Measurements from ENCODE around the gene LYPD6B. TPM values are rescaled to one million over a fixed set of nuclear protein-coding genes. Genes with fewer than 3 reads are reported as not detected.

Gene LYPD6B
- total RNA-seq, 4 donors from 2014 or later: 70.2 to 96.6 (median 74.2) TPM

- no peak overlapping the region for H3K4me3 ChIP-seq (ENCODE audit: low read depth, poor library complexity, severe bottlenecking)
- no peak for DNase-seq (ENCODE audit: low spot score in 2 of 2)
- 86 to 90% methylated on average over 2 of the region's 2 CpGs for WGBS, 2 donors
- TF ChIP-seq POLR2A (IDR thresholded peaks at IDR 0.05) (no peak), CTCF (IDR thresholded peaks at IDR 0.05) (no peak)
- intact Hi-C loops (cut with DNase I; ENCODE audit: low total_unique reads): no loop called here
Observed at GRCh38 chr2:149061133-149061745, 22.7 kb downstream of the LYPD6B start.

DNA sequence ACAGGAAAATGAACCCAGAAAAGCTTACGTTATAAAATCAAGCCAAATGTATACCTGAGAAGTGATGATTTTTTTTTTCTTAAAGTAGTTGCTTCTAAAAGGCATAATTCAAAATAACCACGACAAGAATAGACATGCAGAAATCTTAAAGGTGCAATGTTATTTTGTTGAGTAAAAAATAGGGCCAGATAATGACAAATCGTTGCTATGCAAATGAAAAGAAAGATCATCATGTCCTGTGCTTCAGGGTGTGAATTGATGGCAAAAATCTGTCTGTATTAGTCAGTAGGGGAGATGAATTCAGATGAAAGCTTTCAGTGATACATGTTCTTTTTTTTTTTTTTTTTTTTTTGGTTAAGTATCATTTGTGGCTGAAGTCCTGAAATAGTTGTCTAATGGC, 24.0 kb downstream of the LYPD6B start:
- no peak for DNase-seq (ENCODE audit: low spot score in 2 of 2)
- WGBS, 2 donors: 43 to 49% methylated on average over 3 of the region's 3 CpGs
- TF ChIP-seq CTCF (IDR thresholded peaks at IDR 0.05): no peak
- TF ChIP-seq POLR2A (IDR thresholded peaks at IDR 0.05): no peak
- intact Hi-C loops (cut with DNase I; ENCODE audit: low total_unique reads): no loop called here
- H3K4me3 ChIP-seq (ENCODE audit: low read depth, poor library complexity, severe bottlenecking): no peak overlapping the region

- TF ChIP-seq POLR2A (IDR thresholded peaks at IDR 0.05): no peak
- TF ChIP-seq CTCF (IDR thresholded peaks at IDR 0.05): no peak
- no peak overlapping the region for H3K4me3 ChIP-seq (ENCODE audit: low read depth, poor library complexity, severe bottlenecking)
- no peak for DNase-seq (ENCODE audit: low spot score in 2 of 2)
- intact Hi-C loops (cut with DNase I; ENCODE audit: low total_unique reads): no loop called here
- 60 to 63% methylated on average over 4 of the region's 4 CpGs for WGBS, 2 donors
Observed at GRCh38 chr2:149063177-149063576, 24.7 kb downstream of the LYPD6B start.

DNA sequence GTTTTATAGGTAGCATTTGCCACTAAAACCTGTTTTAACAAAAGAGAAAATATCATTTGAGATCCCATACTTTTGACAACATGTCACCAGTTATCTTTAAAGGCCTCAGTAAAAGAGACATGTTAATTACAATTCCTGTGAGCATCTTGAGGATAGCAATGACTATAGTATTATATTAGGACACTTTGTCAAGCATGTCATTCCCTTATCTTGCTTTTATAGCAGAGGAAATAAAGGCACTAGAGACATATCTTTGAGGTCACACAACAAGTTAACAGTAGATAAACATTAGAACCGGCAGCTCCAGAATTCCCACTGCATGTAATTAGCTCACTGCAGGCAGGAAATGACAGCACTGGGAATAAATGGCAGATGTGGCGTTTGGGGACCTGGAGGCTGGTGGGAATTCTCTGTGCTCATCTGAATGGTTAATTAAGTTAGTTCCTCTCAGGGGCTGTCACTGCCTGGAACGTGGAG, 25.9 kb downstream of the LYPD6B start:
- DNase-seq (ENCODE audit: low spot score in 2 of 2): no peak
- TF ChIP-seq POLR2A (IDR thresholded peaks at IDR 0.05) (no peak), CTCF (IDR thresholded peaks at IDR 0.05) (no peak)
- intact Hi-C loops (cut with DNase I; ENCODE audit: low total_unique reads): no loop called here
- 37 to 43% methylated on average over 3 of the region's 3 CpGs for WGBS, 2 donors
- H3K4me3 ChIP-seq (ENCODE audit: low read depth, poor library complexity, severe bottlenecking): no peak overlapping the region

DNA sequence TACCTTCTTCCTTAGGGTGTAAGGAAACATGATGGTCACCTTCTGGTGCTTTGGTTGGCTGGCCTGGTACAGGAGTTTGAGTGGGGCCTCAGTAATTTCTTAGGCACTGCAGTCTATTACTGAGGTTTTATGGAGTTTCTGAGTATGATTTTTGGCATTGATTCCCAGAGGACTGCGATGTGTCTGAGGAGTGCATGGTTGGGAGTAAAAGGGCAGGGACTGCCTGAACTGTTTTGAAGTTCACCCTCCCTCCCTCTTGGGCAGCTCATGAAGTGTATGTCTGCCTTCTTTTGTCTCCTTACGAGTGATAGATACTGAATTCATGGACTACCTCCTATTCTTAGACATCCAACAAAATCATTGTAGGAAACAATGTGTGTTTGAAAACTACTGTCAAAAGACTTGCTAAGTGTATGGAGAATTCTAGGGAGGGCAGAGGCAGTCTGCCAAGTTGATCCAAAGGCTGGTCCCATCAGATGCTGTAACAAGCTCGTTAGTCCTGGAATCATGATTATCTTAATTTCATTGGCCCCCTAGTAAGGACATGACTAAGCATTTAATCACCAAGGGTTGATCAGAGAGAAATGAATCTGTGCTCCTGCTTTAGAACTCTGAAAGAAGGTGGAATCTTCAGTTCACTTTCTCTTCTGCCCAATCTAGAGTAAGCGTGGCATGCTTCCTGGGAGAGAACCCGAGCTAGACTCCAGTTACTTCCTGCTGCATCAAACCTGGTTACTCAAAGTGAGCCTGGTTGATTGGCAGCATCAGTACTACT, 26.5 kb downstream of the LYPD6B start:
- no peak for TF ChIP-seq CTCF (IDR thresholded peaks at IDR 0.05)
- intact Hi-C loops (cut with DNase I; ENCODE audit: low total_unique reads): no loop called here
- H3K4me3 ChIP-seq (ENCODE audit: low read depth, poor library complexity, severe bottlenecking): no peak overlapping the region
- WGBS, 2 donors: 50 to 57% methylated on average over 5 of the region's 5 CpGs
- no peak for DNase-seq (ENCODE audit: low spot score in 2 of 2)

All from lower leg skin (tissue), 4 donors.